Chondrocyte (in vitro differentiated cells): Measurements from ENCODE around the gene MAMLD1. TPM values are rescaled to one million over a fixed set of nuclear protein-coding genes. Genes with fewer than 3 reads are reported as not detected.

Experiments used
- DNase-seq: peaks from one replicate; pipeline ENCODE4 v3.0.0; 2021; ENCODE audit warnings: mixed read lengths, low spot score
- H3K27ac Mint-ChIP-seq: one replicate; pipeline ENCODE4 v1.8.0; 2021; ENCODE audit warnings: mild to moderate bottlenecking, moderate library complexity, mixed read lengths; ENCODE audit not compliant: unreplicated experiment
- H3K27me3 Mint-ChIP-seq: 2 replicates; pipeline ENCODE4 v1.8.0; 2021; ENCODE audit warnings: low read depth, mixed read lengths
- H3K36me3 Mint-ChIP-seq: 2 replicates; pipeline ENCODE4 v1.8.0; 2021; ENCODE audit warnings: low read depth, mixed read lengths
- H3K4me1 Mint-ChIP-seq: 2 replicates; pipeline ENCODE4 v1.8.0; 2021; ENCODE audit warnings: low read depth, mild to moderate bottlenecking, mixed read lengths
- H3K4me3 Mint-ChIP-seq: one replicate; pipeline ENCODE4 v1.8.0; 2021; ENCODE audit warnings: mild to moderate bottlenecking, moderate library complexity, mixed read lengths; ENCODE audit not compliant: unreplicated experiment
- H3K9me3 Mint-ChIP-seq: 2 replicates; pipeline ENCODE4 v1.8.0; 2021; ENCODE audit warnings: low read depth, mixed read lengths
- total RNA-seq: library from RNA; stranded (reverse); gene quantifications from 3 replicates; pipeline ENCODE4 v1.2.1, GENCODE V29; 2021
- TF ChIP-seq, protein P1 (sequence below): fragments of 200-600 bp; sonication (generic); IDR thresholded peaks from 2 replicates; pipeline ENCODE4 v1.5.0; 2021; ENCODE audit warnings: antibody characterized with exemption, mild to moderate bottlenecking, moderate library complexity

MAMLD1 gene
- total RNA-seq, 1 donor from 2014 or later: 8.8 TPM

DNA sequence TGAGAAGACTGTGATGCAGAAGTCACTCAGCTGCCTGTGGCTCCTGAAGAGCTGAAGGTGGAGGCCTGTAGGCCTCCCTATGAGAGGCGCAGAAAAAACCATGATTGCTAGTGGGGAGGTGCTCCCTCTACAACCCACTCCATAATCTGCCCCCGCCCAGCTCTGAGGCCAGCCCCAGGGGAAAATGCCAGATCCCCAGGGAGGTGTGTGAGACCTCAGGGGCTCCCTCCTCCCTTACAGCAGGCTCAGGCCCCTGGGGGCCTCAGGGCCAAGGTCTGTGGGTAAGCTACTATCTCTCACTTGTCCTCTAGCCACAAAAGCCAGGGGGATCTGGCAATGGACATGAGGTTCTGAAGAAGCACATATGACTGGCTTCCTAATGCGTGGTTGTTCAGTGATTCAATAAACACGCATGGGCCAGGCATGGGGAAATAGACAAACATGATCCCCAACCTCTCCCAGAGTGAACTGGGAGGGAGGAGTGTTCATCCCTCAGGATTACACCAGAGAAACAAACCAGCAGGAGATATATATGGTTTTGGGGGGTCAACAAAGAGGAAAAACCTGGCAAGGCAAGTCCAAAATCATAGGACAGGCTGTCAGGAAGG is 154.3 kb downstream of the MAMLD1 start:
- no peak overlapping the region for H3K27ac Mint-ChIP-seq
- no peaks in the 10 kb centered on the region for H3K27me3 Mint-ChIP-seq
- no peaks in the 10 kb centered on the region for H3K36me3 Mint-ChIP-seq
- TF ChIP-seq, protein P1, sequence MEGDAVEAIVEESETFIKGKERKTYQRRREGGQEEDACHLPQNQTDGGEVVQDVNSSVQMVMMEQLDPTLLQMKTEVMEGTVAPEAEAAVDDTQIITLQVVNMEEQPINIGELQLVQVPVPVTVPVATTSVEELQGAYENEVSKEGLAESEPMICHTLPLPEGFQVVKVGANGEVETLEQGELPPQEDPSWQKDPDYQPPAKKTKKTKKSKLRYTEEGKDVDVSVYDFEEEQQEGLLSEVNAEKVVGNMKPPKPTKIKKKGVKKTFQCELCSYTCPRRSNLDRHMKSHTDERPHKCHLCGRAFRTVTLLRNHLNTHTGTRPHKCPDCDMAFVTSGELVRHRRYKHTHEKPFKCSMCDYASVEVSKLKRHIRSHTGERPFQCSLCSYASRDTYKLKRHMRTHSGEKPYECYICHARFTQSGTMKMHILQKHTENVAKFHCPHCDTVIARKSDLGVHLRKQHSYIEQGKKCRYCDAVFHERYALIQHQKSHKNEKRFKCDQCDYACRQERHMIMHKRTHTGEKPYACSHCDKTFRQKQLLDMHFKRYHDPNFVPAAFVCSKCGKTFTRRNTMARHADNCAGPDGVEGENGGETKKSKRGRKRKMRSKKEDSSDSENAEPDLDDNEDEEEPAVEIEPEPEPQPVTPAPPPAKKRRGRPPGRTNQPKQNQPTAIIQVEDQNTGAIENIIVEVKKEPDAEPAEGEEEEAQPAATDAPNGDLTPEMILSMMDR: no peak
- H3K4me3 Mint-ChIP-seq: no peak overlapping the region
- no peaks in the 10 kb centered on the region for H3K9me3 Mint-ChIP-seq
- H3K4me1 Mint-ChIP-seq: no peaks in the 10 kb centered on the region
- DNase-seq: no peak

DNA sequence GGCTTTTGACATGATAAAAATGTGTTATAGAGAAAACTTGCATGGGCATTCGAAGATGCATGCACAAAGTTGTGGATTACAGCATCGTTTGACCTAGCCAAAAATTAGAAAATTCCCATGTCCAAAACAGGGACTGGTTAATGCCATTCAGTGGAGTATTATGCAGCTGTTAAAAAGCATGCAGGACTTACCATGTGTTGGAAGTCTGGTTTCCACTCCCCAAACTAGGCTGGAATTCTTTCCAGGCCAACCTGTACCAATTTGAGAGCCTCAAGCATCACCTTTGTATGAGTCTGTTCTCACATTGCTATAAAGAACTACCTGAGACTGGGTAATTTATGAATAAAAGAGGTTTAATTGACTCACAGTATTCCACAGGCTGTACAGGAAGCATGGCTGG is 159.4 kb downstream of the MAMLD1 start:
- Mint-ChIP-seq H3K4me3 (no peak overlapping the region), H3K4me1 (no peaks in the 10 kb centered on the region), H3K36me3 (no peaks in the 10 kb centered on the region), H3K9me3 (no peaks in the 10 kb centered on the region), H3K27me3 (peaks cover 1% of the 10 kb centered on the region), H3K27ac (no peak overlapping the region)
- no peak for DNase-seq
- TF ChIP-seq, protein P1: no peak

DNA sequence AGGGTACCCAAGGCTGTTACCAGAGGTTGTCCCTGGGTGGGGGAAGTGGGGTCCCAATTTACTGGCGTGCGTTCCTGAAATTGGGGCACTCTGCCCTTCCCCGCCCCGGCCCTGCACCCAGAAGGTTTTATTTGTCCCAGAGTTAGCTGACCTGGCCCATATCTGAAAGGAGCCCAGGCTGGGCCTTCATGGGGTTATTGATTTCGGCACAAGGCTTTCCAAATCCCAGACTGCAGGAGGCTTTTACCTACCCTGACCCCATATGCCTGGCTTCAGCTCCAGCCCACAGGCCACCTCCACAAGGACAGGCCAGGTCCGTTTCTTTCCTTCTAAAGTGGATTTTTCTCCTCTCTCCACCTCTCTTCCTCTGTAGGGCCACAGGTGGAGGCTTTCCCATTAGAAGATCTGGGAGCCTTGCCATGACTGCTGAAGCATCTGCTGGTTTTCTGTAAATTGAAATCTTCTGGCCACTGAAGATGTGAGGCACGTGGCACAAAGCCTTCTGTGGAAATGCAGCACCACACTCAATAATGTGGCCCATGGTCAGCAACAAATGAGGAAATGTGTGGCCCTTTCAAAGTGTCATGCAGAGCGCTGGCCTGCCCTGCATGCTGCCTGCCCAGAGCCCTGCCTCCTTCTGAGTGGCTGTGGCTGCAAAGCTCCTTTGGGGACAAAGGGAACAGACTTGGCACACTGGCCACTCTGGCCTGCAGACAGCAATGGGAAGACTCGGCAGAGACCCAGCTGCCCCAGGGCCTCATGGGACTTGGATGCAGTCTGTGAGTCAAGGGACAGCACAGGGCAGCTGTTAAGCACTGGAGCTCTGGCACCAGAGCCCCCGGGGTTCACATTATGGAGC is 162.2 kb downstream of the MAMLD1 start:
- Mint-ChIP-seq H3K27me3 (peaks cover 1% of the 10 kb centered on the region), H3K27ac (no peak overlapping the region), H3K4me1 (no peaks in the 10 kb centered on the region), H3K4me3 (no peak overlapping the region), H3K36me3 (no peaks in the 10 kb centered on the region), H3K9me3 (peaks cover 10% of the 10 kb centered on the region)
- TF ChIP-seq, protein P1: no peak
- no peak for DNase-seq

DNA sequence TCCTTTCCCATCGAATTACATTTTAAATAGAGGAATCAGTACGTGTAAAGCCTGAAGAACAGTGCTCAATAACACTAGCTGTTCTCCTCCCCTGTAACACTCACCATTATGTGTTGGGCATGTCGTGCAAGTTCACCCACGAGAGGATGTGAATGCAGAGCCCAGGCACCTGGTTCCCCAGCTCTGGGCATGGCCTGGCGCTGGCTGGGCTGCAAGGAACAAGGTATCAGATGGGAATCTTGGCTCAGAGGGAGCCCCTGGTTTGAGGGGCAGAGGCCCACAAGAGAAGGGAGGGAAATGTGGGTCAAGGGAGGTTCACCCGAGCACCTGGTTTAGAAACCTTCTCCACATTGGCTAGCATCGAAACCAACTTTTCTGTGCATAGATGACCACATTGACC is 163.6 kb downstream of the MAMLD1 start:
- no peaks in the 10 kb centered on the region for H3K36me3 Mint-ChIP-seq
- DNase-seq: no peak
- no peak overlapping the region for H3K27ac Mint-ChIP-seq
- TF ChIP-seq, protein P1: no peak
- peaks cover 1% of the 10 kb centered on the region for H3K27me3 Mint-ChIP-seq
- H3K9me3 Mint-ChIP-seq: peaks cover 10% of the 10 kb centered on the region
- H3K4me1 Mint-ChIP-seq: no peaks in the 10 kb centered on the region
- no peak overlapping the region for H3K4me3 Mint-ChIP-seq

DNA sequence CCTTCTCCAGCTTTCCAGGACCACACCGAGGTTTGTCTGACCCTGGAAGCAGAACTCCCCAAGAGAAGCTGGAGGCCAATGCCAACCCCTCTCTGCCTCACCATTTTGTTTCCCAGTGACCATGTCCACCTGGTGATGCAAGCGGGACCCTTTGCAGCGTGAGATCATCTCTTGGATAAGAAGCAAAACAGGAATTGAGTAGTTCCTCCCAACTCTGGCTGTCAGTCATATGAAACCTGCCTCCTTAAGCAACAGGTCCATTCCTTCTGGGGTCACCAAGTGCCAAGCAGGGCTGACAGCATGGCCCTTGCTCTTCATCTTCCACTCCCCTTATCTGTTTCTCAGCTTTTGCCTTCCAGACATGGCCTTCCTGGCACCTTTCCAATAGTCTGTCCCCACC is 164.0 kb downstream of the MAMLD1 start:
- Mint-ChIP-seq H3K4me1 (no peaks in the 10 kb centered on the region), H3K9me3 (peaks cover 10% of the 10 kb centered on the region), H3K4me3 (no peak overlapping the region), H3K27ac (no peak overlapping the region), H3K27me3 (peaks cover 1% of the 10 kb centered on the region), H3K36me3 (no peaks in the 10 kb centered on the region)
- TF ChIP-seq, protein P1: no peak
- no peak for DNase-seq
